Right renal cortex interstitium (tissue), 3 donors: ENCODE data around the gene HPCAL4. TPM values are rescaled to one million over a fixed set of nuclear protein-coding genes. Genes with fewer than 3 reads are reported as not detected.

Experiments
- DNase-seq, 3 donors: peaks; one replicate each; pipeline ENCODE4 v3.0.0-alpha.2; 2013; ENCODE audit warnings: low read depth in 3 of 3, low spot score in 2 of 3
- polyA plus RNA-seq, 3 donors: library from polyadenylated mRNA; unstranded; fragments of 120-200 nt; gene quantifications; one replicate each; pipeline ENCODE4 v1.2.1, GENCODE V29; 2013; ENCODE audit not compliant: insufficient read length in 3 of 3

The HPCAL4 gene
- polyA plus RNA-seq = 1 to 10 TPM in 1 of 3 donors, under 1 TPM in 2; 0.76 to 1.5 (median 0.92) TPM

- DNase-seq = peak; percentile 45 to 82 (median 65)
Measured at GRCh38 chr1:39691383-39692151, at the start of gene HPCAL4. TSS of gene HPCAL4 (minus strand) at chr1:39691433. CDS start at chr1:39684603, 6,830 bp downstream.

- peak; percentile 68 to 87 (median 74) for DNase-seq
Measured at GRCh38 chr1:39738622-39739366, 47.6 kb upstream of the HPCAL4 start, which contains the start of gene PPIE. TSS of gene PPIE (plus strand) at chr1:39738882. CDS start at chr1:39738901, 19 bp downstream.

GRCh38 chr1:39737546-39738169 lies 46.4 kb upstream of the HPCAL4 start:
- DNase-seq = no peak

GRCh38 chr1:39735731-39736130 lies 44.5 kb upstream of the HPCAL4 start:
- no peak for DNase-seq

- DNase-seq = no peak
Measured at GRCh38 chr1:39733161-39733560, 41.9 kb upstream of the HPCAL4 start.

- DNase-seq = no peak
Measured at GRCh38 chr1:39732730-39733129, 41.5 kb upstream of the HPCAL4 start.

GRCh38 chr1:39729842-39730241 lies 38.6 kb upstream of the HPCAL4 start:
- no peak for DNase-seq

GRCh38 chr1:39729030-39729429 lies 37.8 kb upstream of the HPCAL4 start:
- no peak for DNase-seq

- DNase-seq = no peak
Measured at GRCh38 chr1:39727932-39728317, 36.7 kb upstream of the HPCAL4 start.

GRCh38 chr1:39727221-39727931 lies 36.1 kb upstream of the HPCAL4 start:
- DNase-seq = no peak

- DNase-seq = no peak
Measured at GRCh38 chr1:39726600-39726999, 35.4 kb upstream of the HPCAL4 start.

GRCh38 chr1:39722495-39722894 lies 31.3 kb upstream of the HPCAL4 start:
- DNase-seq = no peak

GRCh38 chr1:39721664-39722063 lies 30.4 kb upstream of the HPCAL4 start:
- no peak for DNase-seq

GRCh38 chr1:39720094-39720999 lies 29.1 kb upstream of the HPCAL4 start:
- DNase-seq = peak in 2 of 3 donors; percentile 53 to 58

- no peak for DNase-seq
Measured at GRCh38 chr1:39717809-39718208, 26.6 kb upstream of the HPCAL4 start.

GRCh38 chr1:39713557-39713956 lies 22.3 kb upstream of the HPCAL4 start:
- DNase-seq = no peak

GRCh38 chr1:39711966-39712340 lies 20.7 kb upstream of the HPCAL4 start:
- DNase-seq = no peak

- DNase-seq = no peak
Measured at GRCh38 chr1:39711104-39711965, 20.1 kb upstream of the HPCAL4 start.

GRCh38 chr1:39707506-39707905 lies 16.3 kb upstream of the HPCAL4 start:
- DNase-seq = no peak
